ENCODE measurements around the gene NDUFC1.
A peak's percentile ranks its signal among the peaks of the same experiment; 100 is the strongest.

NDUFC1 gene

DNA sequence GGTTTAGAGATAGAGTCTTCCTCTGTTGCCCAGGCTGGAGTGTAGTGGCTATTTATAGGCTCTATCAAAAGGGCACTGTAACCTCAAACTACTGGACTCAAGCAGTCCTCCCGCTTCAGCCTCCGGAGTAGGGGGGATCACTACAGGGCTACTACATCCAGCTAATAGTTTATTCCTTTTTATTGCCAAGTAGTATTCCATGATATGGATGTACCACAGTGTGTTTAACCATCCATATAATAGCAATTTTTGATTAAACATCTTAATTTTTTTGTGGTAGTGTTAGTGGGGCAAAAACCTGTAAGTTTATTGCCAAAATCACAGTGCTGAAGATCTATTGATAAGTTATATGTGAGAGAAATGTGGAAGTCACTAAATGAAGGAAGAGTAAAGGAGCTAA, 2.6 kb upstream of the NDUFC1 start:
- Histone ChIP-seq H3K36me3 (replicated peaks; ENCODE audit: low read depth, low read length) (peaks cover 31% of the 10 kb centered on the region), H3K9ac (ENCODE audit: low read length) (no peak overlapping the region)
- no peak for TF ChIP-seq EZH2phosphoT487 (IDR thresholded peaks at IDR 0.05; ENCODE audit: low read depth)
- TF ChIP-seq, protein P1, sequence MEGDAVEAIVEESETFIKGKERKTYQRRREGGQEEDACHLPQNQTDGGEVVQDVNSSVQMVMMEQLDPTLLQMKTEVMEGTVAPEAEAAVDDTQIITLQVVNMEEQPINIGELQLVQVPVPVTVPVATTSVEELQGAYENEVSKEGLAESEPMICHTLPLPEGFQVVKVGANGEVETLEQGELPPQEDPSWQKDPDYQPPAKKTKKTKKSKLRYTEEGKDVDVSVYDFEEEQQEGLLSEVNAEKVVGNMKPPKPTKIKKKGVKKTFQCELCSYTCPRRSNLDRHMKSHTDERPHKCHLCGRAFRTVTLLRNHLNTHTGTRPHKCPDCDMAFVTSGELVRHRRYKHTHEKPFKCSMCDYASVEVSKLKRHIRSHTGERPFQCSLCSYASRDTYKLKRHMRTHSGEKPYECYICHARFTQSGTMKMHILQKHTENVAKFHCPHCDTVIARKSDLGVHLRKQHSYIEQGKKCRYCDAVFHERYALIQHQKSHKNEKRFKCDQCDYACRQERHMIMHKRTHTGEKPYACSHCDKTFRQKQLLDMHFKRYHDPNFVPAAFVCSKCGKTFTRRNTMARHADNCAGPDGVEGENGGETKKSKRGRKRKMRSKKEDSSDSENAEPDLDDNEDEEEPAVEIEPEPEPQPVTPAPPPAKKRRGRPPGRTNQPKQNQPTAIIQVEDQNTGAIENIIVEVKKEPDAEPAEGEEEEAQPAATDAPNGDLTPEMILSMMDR (IDR thresholded peaks at IDR 0.05; ENCODE audit: low read depth, low read length), result no peak

GRCh38 chr4:139301113-139301820, 1.0 kb downstream of the NDUFC1 start, which contains the start of gene NAA15:
TSS of gene NAA15 (plus strand) at chr4:139301505. CDS start at chr4:139301778, 273 bp downstream.
- Histone ChIP-seq H3K36me3 (replicated peaks; ENCODE audit: low read depth, low read length) (peaks cover 23% of the 10 kb centered on the region), H3K79me2 (ENCODE audit: low read length) (peaks cover 66% of the 10 kb centered on the region), H3K4me3 (ENCODE audit: low read length) (peak within 1 kb of the TSS; percentile 80), H3K27ac (ENCODE audit: low read length) (peak within 1 kb of the TSS; percentile 77), H2AFZ (ENCODE audit: low read depth, low read length) (peak within 1 kb of the TSS; percentile 79), H4K20me1 (ENCODE audit: insufficient read depth, low read length) (peaks cover 34% of the 10 kb centered on the region), H3K9ac (ENCODE audit: low read length) (peak within 1 kb of the TSS; percentile 83), H3K4me2 (ENCODE audit: low read length) (peak within 1 kb of the TSS; percentile 78), H3K9me3 (ENCODE audit: insufficient read depth, low read length) (peaks cover 6% of the 10 kb centered on the region; the same call in 1 of the 2 replicates), H3K4me1 (ENCODE audit: low read length) (peaks cover 32% of the 10 kb centered on the region), H3K27me3 (ENCODE audit: low read depth, low read length) (no peaks in the 10 kb centered on the region)
- TF ChIP-seq, protein P1 (IDR thresholded peaks at IDR 0.05; ENCODE audit: low read depth, low read length), result peak; percentile 21
- no peak for TF ChIP-seq EZH2phosphoT487 (IDR thresholded peaks at IDR 0.05; ENCODE audit: low read depth)

More for the DNA sequence above, 2.6 kb upstream of the NDUFC1 start:
- peaks cover 52% of the 10 kb centered on the region for H4K20me1 ChIP-seq (ENCODE audit: insufficient read depth, low read length)
- H3K9me3 ChIP-seq (ENCODE audit: insufficient read depth, low read length), result peaks cover 6% of the 10 kb centered on the region; the same call in 1 of the 2 replicates
- H3K27me3 ChIP-seq (ENCODE audit: low read depth, low read length), result no peaks in the 10 kb centered on the region
- peaks cover 15% of the 10 kb centered on the region for H3K4me1 ChIP-seq (ENCODE audit: low read length)
- H3K27ac ChIP-seq (ENCODE audit: low read length), result no peak overlapping the region
- H3K4me2 ChIP-seq (ENCODE audit: low read length), result no peak overlapping the region
- H2AFZ ChIP-seq (ENCODE audit: low read depth, low read length), result no peak overlapping the region
- no peak overlapping the region for H3K4me3 ChIP-seq (ENCODE audit: low read length)
- H3K79me2 ChIP-seq (ENCODE audit: low read length), result peaks cover 97% of the 10 kb centered on the region

DNA sequence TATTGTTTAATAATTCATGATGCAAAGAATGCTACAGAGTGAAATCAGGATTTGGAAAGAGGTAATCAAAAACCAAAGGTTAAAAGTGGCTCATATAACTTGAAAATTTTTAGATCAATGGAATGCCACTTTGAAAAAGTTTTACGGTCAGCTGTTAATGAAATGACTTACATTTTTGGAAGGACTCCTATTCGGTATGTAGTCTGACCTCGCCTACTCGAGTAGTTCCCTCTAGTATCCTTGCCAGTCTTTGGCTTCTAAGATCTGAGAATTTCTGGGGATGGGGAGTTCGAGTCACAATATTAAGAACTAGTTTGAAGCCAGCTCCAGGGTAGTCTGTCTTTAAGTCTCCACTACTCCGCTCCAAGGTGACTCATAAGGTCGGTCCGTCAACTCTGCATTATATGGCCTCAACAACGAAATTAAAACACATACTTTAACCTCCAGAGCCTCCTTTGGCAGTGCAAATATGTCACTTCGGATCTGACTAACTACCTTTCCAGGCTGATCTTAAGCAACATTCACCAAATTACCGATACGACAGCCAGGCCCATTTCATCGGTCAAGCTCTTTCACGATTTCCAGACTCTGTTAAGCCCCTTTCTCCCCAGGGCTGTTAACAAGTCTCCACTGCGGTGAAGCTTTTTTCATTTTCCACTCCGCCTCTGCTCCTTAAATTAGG, 1.7 kb downstream of the NDUFC1 start:
- Histone ChIP-seq H4K20me1 (ENCODE audit: insufficient read depth, low read length) (peaks cover 30% of the 10 kb centered on the region), H3K4me2 (ENCODE audit: low read length) (peak overlapping the region; percentile 70), H2AFZ (ENCODE audit: low read depth, low read length) (peak overlapping the region; percentile 79), H3K9me3 (ENCODE audit: insufficient read depth, low read length) (peaks cover 6% of the 10 kb centered on the region; the same call in 1 of the 2 replicates), H3K27ac (ENCODE audit: low read length) (peak overlapping the region; percentile 77), H3K36me3 (replicated peaks; ENCODE audit: low read depth, low read length) (peaks cover 19% of the 10 kb centered on the region), H3K79me2 (ENCODE audit: low read length) (peaks cover 59% of the 10 kb centered on the region), H3K4me1 (ENCODE audit: low read length) (peaks cover 37% of the 10 kb centered on the region), H3K4me3 (ENCODE audit: low read length) (peak overlapping the region; percentile 80), H3K27me3 (ENCODE audit: low read depth, low read length) (no peaks in the 10 kb centered on the region), H3K9ac (ENCODE audit: low read length) (peak overlapping the region; percentile 83)
- TF ChIP-seq, protein P1 (IDR thresholded peaks at IDR 0.05; ENCODE audit: low read depth, low read length), result no peak
- no peak for TF ChIP-seq EZH2phosphoT487 (IDR thresholded peaks at IDR 0.05; ENCODE audit: low read depth)

GRCh38 chr4:139299536-139299935, 2.7 kb downstream of the NDUFC1 start:
- peaks cover 53% of the 10 kb centered on the region for H3K79me2 ChIP-seq (ENCODE audit: low read length)

More at GRCh38 chr4:139299536-139299935, 2.7 kb downstream of the NDUFC1 start:
- H3K27ac ChIP-seq (ENCODE audit: low read length), result no peak overlapping the region
- H3K4me1 ChIP-seq (ENCODE audit: low read length), result peaks cover 37% of the 10 kb centered on the region
- H3K36me3 ChIP-seq (replicated peaks; ENCODE audit: low read depth, low read length), result peaks cover 10% of the 10 kb centered on the region
- no peaks in the 10 kb centered on the region for H3K27me3 ChIP-seq (ENCODE audit: low read depth, low read length)
- peak overlapping the region; percentile 70 for H3K4me2 ChIP-seq (ENCODE audit: low read length)
- TF ChIP-seq EZH2phosphoT487 (IDR thresholded peaks at IDR 0.05; ENCODE audit: low read depth), result no peak
- TF ChIP-seq, protein P1 (IDR thresholded peaks at IDR 0.05; ENCODE audit: low read depth, low read length), result no peak
- peak overlapping the region; percentile 80 for H3K4me3 ChIP-seq (ENCODE audit: low read length)
- peak overlapping the region; percentile 83 for H3K9ac ChIP-seq (ENCODE audit: low read length)
- no peaks in the 10 kb centered on the region for H3K9me3 ChIP-seq (ENCODE audit: insufficient read depth, low read length)
- H4K20me1 ChIP-seq (ENCODE audit: insufficient read depth, low read length), result peaks cover 20% of the 10 kb centered on the region
- H2AFZ ChIP-seq (ENCODE audit: low read depth, low read length), result no peak overlapping the region
